Activated effector memory CD4-positive, alpha-beta T cell treated with Interleukin-2 at 50 U/mL for 16 hours (primary cell): ENCODE data around the gene CCDC14.
"Not testable (repeated sequence)": the region's sequence is repeated elsewhere in the genome, so short reads cannot be mapped to it uniquely, and the experiment has no call there.

Experiments
- DNase-seq: peaks from one replicate; pipeline ENCODE4 v3.0.0-alpha.2; 2020

Gene CCDC14

GRCh38 chr3:123892195-123892594 is 68.8 kb downstream of the CCDC14 start:
- no peak for DNase-seq

- DNase-seq, result not testable (repeated sequence)
Measured at GRCh38 chr3:123890991-123891390, 70.0 kb downstream of the CCDC14 start.

DNA sequence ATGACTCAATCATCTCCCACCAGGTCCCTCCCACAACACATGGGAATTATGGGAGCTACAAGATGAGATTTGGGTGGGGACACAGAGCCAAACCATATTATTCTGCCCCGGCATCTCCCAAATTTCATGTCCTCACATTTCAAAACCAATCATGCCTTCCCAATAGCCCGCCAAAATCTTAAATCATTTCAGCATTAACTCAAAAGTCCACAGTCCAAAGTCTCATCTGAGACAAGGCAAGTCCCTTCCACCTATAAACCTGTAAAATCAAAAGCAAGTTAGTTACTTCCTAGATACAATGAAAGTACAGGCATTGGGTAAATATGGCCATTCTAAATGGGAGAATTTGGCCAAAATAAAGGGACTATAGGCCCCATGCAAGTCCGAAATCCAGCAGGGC is 70.9 kb downstream of the CCDC14 start:
- not testable (repeated sequence) for DNase-seq

DNA sequence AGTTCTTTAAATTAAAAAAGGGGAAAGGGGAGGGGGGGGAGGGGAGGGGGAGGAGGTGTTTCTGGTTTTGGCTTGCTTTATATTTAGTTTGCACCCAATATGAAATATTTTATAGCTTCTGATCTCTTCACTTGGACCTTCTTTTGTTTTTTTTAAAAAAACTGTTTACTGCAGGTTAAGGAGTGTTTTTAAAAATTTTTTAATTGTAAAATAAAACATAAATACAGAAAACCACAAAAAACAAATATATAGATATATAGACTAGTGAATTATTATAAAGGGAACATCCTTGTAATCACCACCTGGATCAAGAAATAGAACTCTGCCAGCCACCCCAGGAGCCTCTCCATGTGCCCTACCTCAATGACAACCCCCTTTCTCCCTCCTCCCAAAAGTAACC is 76.0 kb downstream of the CCDC14 start:
- no peak for DNase-seq

DNA sequence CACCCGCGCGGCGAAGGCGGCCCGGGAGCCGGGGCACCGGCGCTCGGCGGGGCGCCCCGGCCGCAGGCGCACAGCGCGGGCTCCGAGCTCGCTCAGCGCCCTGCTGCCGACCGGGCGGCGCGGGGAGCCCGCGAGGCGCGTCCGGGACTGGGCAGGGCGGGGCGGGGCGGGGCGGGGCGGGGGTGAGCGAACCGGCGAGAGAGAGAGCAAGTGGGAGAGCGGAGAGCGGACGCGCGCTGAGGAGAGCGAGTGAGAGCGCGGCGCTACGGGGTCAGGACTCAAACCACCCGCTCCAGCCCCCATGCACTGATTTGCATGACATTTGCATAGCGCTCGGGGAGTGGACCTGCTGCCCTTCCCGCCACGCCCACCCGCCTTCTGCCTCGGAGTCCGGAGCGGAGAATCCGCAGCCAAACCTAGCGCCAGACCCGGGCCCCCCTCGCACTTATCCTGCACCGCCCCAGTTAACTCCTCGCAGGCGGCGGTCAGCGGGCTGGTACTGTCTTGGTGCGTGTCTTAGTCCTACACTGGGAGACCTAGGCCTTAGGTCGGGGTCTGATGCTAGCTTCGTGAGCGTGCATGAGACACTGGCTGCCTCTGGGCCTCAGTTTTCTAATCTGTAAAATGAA is 76.7 kb downstream of the CCDC14 start, which contains the start of gene MYLK:
MYLK (minus strand) TSS at position 130 of the 629 bp plus-strand sequence. CDS start 90,491 bp downstream, outside the sequence.
- no peak for DNase-seq

- DNase-seq, result no peak
Measured at GRCh38 chr3:123883701-123884202, 77.3 kb downstream of the CCDC14 start.

- DNase-seq, result no peak
Measured at GRCh38 chr3:123883111-123883510, 77.9 kb downstream of the CCDC14 start.

GRCh38 chr3:123881771-123882170 is 79.3 kb downstream of the CCDC14 start:
- no peak for DNase-seq

GRCh38 chr3:123880998-123881561 is 79.9 kb downstream of the CCDC14 start:
- DNase-seq, result no peak

GRCh38 chr3:123878807-123879206 is 82.2 kb downstream of the CCDC14 start:
- no peak for DNase-seq

DNA sequence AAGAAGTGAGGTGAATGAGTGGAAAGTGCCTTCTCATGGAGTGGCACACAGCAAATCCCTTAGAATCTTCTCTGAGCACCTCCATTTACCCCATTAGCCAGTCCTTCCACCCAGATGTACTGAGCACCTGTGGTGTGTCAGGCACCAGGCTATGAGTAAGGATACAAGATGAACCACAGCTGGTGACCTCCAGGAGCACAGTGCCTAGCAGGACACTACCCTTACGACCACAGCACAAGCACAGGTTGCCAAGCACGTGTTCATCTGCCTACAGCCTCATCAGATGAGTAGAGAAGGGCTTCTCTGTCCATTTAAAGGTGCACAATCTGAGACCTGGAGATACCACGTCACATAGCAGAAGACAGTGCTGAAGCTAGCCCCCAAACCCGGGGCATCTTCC is 83.1 kb downstream of the CCDC14 start:
- DNase-seq, result no peak

GRCh38 chr3:123877466-123877865 is 83.6 kb downstream of the CCDC14 start:
- no peak for DNase-seq

GRCh38 chr3:123876858-123877257 is 84.2 kb downstream of the CCDC14 start:
- no peak for DNase-seq

GRCh38 chr3:123872621-123873020 is 88.4 kb downstream of the CCDC14 start:
- DNase-seq, result no peak

DNA sequence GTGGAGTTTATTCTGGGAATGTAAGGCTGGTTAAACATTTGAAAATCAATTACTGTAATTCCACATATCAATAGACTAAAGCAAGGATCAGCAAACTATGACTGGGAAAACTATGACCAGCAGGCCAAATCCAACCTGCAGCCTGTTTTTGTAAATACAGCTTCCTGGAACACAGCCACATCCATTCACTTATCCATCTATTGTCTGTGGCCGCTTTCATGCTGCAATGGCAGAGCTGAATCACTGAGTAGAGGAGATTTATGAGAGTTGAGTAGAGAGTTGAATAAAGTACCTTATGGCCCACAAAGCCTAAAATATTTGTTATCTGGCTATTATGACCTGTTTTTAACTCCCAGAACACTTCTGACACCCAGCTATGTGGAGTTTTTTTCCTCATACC is 89.1 kb downstream of the CCDC14 start:
- no peak for DNase-seq

DNA sequence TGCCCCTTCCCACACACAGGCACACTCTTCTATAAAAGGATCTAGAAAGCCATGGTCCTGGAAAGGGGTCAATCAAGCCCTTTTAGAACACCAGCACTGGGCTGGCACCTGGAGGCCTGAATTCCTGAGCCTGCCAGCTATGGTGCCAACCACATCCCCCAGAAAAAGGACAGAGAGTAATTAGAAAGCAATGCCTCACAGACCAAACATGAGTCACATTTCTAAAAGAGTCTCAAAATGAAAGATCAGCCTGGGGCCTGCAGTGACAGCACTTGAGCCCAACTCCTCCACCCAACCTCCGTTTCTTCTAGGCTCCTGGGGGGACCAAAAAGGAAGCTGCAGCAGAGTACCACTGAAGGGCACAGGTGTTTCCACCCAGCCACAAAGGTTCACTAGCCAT is 91.0 kb downstream of the CCDC14 start:
- DNase-seq, result no peak

GRCh38 chr3:123869165-123869564 is 91.9 kb downstream of the CCDC14 start:
- DNase-seq, result no peak

GRCh38 chr3:123864706-123865105 is 96.3 kb downstream of the CCDC14 start:
- DNase-seq, result no peak
